ENCODE measurements around the gene GNAZ.

GNAZ gene

GRCh38 chr22:23079240-23079768 is 9.0 kb downstream of the GNAZ start:
- no peak for DNase-seq

GRCh38 chr22:23079814-23080521 is 9.6 kb downstream of the GNAZ start:
- DNase-seq: no peak

- DNase-seq: no peak
Observed at GRCh38 chr22:23080613-23081290, 10.4 kb downstream of the GNAZ start.

- no peak for DNase-seq
Observed at GRCh38 chr22:23082534-23083314, 12.4 kb downstream of the GNAZ start.

GRCh38 chr22:23083315-23084021 is 13.1 kb downstream of the GNAZ start:
- no peak for DNase-seq

- no peak for DNase-seq
Observed at GRCh38 chr22:23084453-23085350, 14.4 kb downstream of the GNAZ start.

- no peak for DNase-seq
Observed at GRCh38 chr22:23085351-23085671, 15.0 kb downstream of the GNAZ start.

GRCh38 chr22:23085785-23086184 is 15.5 kb downstream of the GNAZ start:
- no peak for DNase-seq

- no peak for DNase-seq
Observed at GRCh38 chr22:23086263-23086662, 15.9 kb downstream of the GNAZ start.

- no peak for DNase-seq
Observed at GRCh38 chr22:23086787-23087186, 16.5 kb downstream of the GNAZ start.

GRCh38 chr22:23088199-23088604 is 17.9 kb downstream of the GNAZ start:
- DNase-seq: no peak

GRCh38 chr22:23089010-23089409 is 18.7 kb downstream of the GNAZ start:
- no peak for DNase-seq

GRCh38 chr22:23089633-23090456 is 19.5 kb downstream of the GNAZ start:
- DNase-seq: no peak

GRCh38 chr22:23090457-23090835 is 20.1 kb downstream of the GNAZ start:
- DNase-seq: no peak

- DNase-seq: no peak
Observed at GRCh38 chr22:23091760-23092159, 21.4 kb downstream of the GNAZ start.

GRCh38 chr22:23092217-23092955 is 22.1 kb downstream of the GNAZ start:
- DNase-seq: no peak

- DNase-seq: no peak
Observed at GRCh38 chr22:23093051-23093788, 22.9 kb downstream of the GNAZ start.

- DNase-seq: no peak
Observed at GRCh38 chr22:23094260-23094659, 23.9 kb downstream of the GNAZ start.
